HEK293 (cell line): ENCODE results near the gene TMC2.
A peak's percentile ranks its signal among the peaks of the same experiment; 100 is the strongest.

Source experiments
- BCL11B ChIP-seq: fragments of 450-650 bp; formaldehyde crosslinking; IDR thresholded peaks from 2 replicates; pipeline ENCODE4 v1.5.1; 2016; ENCODE audit warnings: low read depth, missing biosample characterization, missing genetic modification characterization
- GLIS1 ChIP-seq: fragments of 450-650 bp; formaldehyde crosslinking; IDR thresholded peaks from 2 replicates; pipeline ENCODE4 v1.5.1; 2016; ENCODE audit warnings: missing biosample characterization, missing genetic modification characterization
- GLIS2 ChIP-seq: fragments of 450-650 bp; formaldehyde crosslinking; IDR thresholded peaks from 2 replicates; pipeline ENCODE4 v1.5.1; 2016; ENCODE audit warnings: missing biosample characterization, missing genetic modification characterization
- SP2 ChIP-seq: fragments of 450-650 bp; formaldehyde crosslinking; IDR thresholded peaks from 2 replicates; pipeline ENCODE4 v1.5.1; 2016; ENCODE audit warnings: missing biosample characterization, missing genetic modification characterization
- ZBTB7A ChIP-seq: fragments of 450-650 bp; formaldehyde crosslinking; IDR thresholded peaks from 2 replicates; pipeline ENCODE4 v1.5.1; 2016; ENCODE audit warnings: low read depth, missing biosample characterization, missing genetic modification characterization
- ZFP37 ChIP-seq: fragments of 450-650 bp; formaldehyde crosslinking; IDR thresholded peaks from 2 replicates; pipeline ENCODE4 v1.5.1; 2016; ENCODE audit warnings: missing biosample characterization, missing genetic modification characterization
- ZFP69B ChIP-seq: fragments of 450-650 bp; formaldehyde crosslinking; IDR thresholded peaks from 2 replicates; pipeline ENCODE4 v1.5.1; 2016; ENCODE audit warnings: missing biosample characterization, missing genetic modification characterization
- ZNF223 ChIP-seq: fragments of 450-650 bp; formaldehyde crosslinking; IDR thresholded peaks from 2 replicates; pipeline ENCODE4 v1.5.1; 2016; ENCODE audit warnings: missing biosample characterization, missing genetic modification characterization
- ZNF292 ChIP-seq: fragments of 450-650 bp; formaldehyde crosslinking; IDR thresholded peaks from 2 replicates; pipeline ENCODE4 v1.5.1; 2016; ENCODE audit warnings: low read depth, missing biosample characterization, missing genetic modification characterization, borderline replicate concordance
- ZNF394 ChIP-seq: fragments of 450-650 bp; formaldehyde crosslinking; IDR thresholded peaks from 2 replicates; pipeline ENCODE4 v1.5.1; 2016; ENCODE audit warnings: missing biosample characterization, missing genetic modification characterization, mild to moderate bottlenecking, moderate library complexity, borderline replicate concordance
- ZNF529 ChIP-seq: fragments of 450-650 bp; formaldehyde crosslinking; IDR thresholded peaks from 2 replicates; pipeline ENCODE4 v1.5.1; 2017; ENCODE audit warnings: missing genetic modification characterization, missing biosample characterization; ENCODE audit not compliant: insufficient replicate concordance
- ZNF530 ChIP-seq: fragments of 450-650 bp; formaldehyde crosslinking; IDR thresholded peaks from 2 replicates; pipeline ENCODE4 v1.5.1; 2016; ENCODE audit warnings: low read depth, missing biosample characterization, missing genetic modification characterization
- ZNF544 ChIP-seq: fragments of 450-650 bp; formaldehyde crosslinking; IDR thresholded peaks from 2 replicates; pipeline ENCODE4 v1.5.0; 2017; ENCODE audit warnings: missing biosample characterization, missing genetic modification characterization
- ZNF561 ChIP-seq: fragments of 450-650 bp; IDR thresholded peaks from 2 replicates; pipeline ENCODE4 v1.5.1; 2018; ENCODE audit warnings: missing biosample characterization, missing genetic modification characterization, borderline replicate concordance
- ZNF596 ChIP-seq: fragments of 450-650 bp; IDR thresholded peaks from 2 replicates; pipeline ENCODE4 v1.5.0; 2018; ENCODE audit warnings: missing biosample characterization, mild to moderate bottlenecking, missing genetic modification characterization, moderate library complexity
- ZNF626 ChIP-seq: fragments of 450-650 bp; sonication (Bioruptor Pico); formaldehyde crosslinking; IDR thresholded peaks from 2 replicates; pipeline ENCODE4 v1.5.1; 2018; ENCODE audit warnings: missing biosample characterization, missing genetic modification characterization, inconsistent platforms
- ZNF670 ChIP-seq: fragments of 450-650 bp; formaldehyde crosslinking; IDR thresholded peaks from 2 replicates; pipeline ENCODE4 v1.5.1; 2016; ENCODE audit warnings: missing biosample characterization, missing genetic modification characterization, low read depth
- ZNF747 ChIP-seq: fragments of 450-650 bp; formaldehyde crosslinking; IDR thresholded peaks from 2 replicates; pipeline ENCODE4 v1.5.1; 2016; ENCODE audit warnings: missing biosample characterization, missing genetic modification characterization
- ZNF768 ChIP-seq: fragments of 450-650 bp; formaldehyde crosslinking; IDR thresholded peaks from 2 replicates; pipeline ENCODE4 v1.5.1; 2018; ENCODE audit warnings: missing biosample characterization, mild to moderate bottlenecking, missing genetic modification characterization
- ZNF830 ChIP-seq: fragments of 450-650 bp; IDR thresholded peaks from 2 replicates; pipeline ENCODE4 v1.5.0; 2018; ENCODE audit warnings: missing biosample characterization, missing genetic modification characterization, low read depth, mild to moderate bottlenecking, moderate library complexity
- ZSCAN30 ChIP-seq: fragments of 450-650 bp; IDR thresholded peaks from 2 replicates; pipeline ENCODE4 v1.5.1; 2018; ENCODE audit warnings: missing biosample characterization, mild to moderate bottlenecking, missing genetic modification characterization, moderate library complexity
- TF ChIP-seq, protein P1 (sequence below): fragments of 450-650 bp; formaldehyde crosslinking; IDR thresholded peaks from 2 replicates; pipeline ENCODE4 v1.5.1; 2016; ENCODE audit warnings: missing biosample characterization, missing genetic modification characterization
- TF ChIP-seq, protein P2 (sequence below): fragments of 450-650 bp; formaldehyde crosslinking; IDR thresholded peaks from 2 replicates; pipeline ENCODE4 v1.5.1; 2016; ENCODE audit warnings: missing biosample characterization, missing genetic modification characterization
- TF ChIP-seq, protein P3 (sequence below): fragments of 450-650 bp; formaldehyde crosslinking; IDR thresholded peaks from 2 replicates; pipeline ENCODE4 v1.5.1; 2016; ENCODE audit warnings: missing biosample characterization, missing genetic modification characterization
- TF ChIP-seq, protein P4 (sequence below): fragments of 450-650 bp; formaldehyde crosslinking; IDR thresholded peaks from 2 replicates; pipeline ENCODE4 v1.5.1; 2016; ENCODE audit warnings: missing biosample characterization, missing genetic modification characterization
- TF ChIP-seq, protein P5 (sequence below): fragments of 450-650 bp; formaldehyde crosslinking; IDR thresholded peaks from 2 replicates; pipeline ENCODE4 v1.5.1; 2016; ENCODE audit warnings: missing biosample characterization, missing genetic modification characterization
- TF ChIP-seq, protein P6 (sequence below): fragments of 450-650 bp; formaldehyde crosslinking; IDR thresholded peaks from 2 replicates; pipeline ENCODE4 v1.5.1; 2017; ENCODE audit warnings: missing biosample characterization, missing genetic modification characterization
- TF ChIP-seq, protein P7 (sequence below): fragments of 450-650 bp; formaldehyde crosslinking; IDR thresholded peaks from 2 replicates; pipeline ENCODE4 v1.5.1; 2016; ENCODE audit warnings: missing biosample characterization, missing genetic modification characterization

TMC2 gene

DNA sequence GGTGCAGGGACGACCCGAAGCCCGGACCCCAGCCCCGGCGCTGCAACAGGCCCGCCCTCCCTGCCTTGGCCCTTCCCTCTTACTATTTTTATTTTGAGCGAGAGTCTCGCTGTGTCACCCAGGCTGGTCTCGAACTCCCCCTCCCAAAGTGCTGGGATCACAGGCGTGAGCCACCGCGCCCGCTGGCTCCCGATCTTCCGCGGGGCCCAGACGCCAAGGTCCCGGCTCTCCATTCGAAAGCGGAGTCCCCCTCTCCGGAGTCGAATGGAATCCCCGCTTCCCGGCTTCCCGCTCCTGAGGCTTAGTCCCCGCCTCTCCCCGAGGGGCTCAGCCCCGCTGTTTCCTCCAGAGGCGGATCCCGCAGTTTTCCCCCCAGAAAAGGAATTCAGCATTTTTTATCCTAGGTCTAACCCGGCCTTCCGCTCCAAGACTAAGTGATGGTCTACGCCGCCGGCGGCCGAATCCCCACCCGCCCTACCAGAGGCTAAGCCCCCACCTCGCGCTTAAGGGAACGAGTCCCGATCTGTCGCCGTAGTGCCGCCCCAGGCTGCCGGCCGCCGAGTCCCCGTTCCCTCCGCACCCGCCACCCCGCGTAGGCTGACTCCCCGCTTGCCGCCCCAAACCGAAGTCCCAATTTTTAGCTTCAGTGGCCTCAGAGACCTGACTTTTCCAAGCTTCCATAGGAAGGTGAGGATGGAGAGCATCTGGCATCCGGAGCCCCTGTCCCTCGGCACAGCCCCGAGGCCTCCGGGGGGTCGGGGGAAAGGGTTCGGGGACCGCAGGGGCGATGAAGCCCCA lies 11.5 kb upstream of the TMC2 start (continued):
- TF ChIP-seq, protein P1, sequence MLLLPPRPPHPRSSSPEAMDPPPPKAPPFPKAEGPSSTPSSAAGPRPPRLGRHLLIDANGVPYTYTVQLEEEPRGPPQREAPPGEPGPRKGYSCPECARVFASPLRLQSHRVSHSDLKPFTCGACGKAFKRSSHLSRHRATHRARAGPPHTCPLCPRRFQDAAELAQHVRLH (tag by site-specific recombination), result no peak
- TF ChIP-seq ZNF223 (tag by site-specific recombination) (no peak), GLIS1 (tag by site-specific recombination) (peak; percentile 14; the same call in 1 of the 2 replicates), ZNF747 (no peak), ZNF292 (tag by site-specific recombination) (no peak), ZNF544 (no peak), ZNF768 (no peak), BCL11B (tag by site-specific recombination) (no peak), ZNF529 (no peak), GLIS2 (tag by site-specific recombination) (peak; percentile 45), ZFP69B (tag by site-specific recombination) (peak; percentile 54; the same call in 1 of the 2 replicates), ZNF596 (tag by site-specific recombination) (no peak), ZFP37 (tag by site-specific recombination) (peak; percentile 83; the same call in 1 of the 2 replicates), ZNF626 (tag by site-specific recombination) (no peak), ZSCAN30 (tag by site-specific recombination) (no peak), SP2 (tag by site-specific recombination) (peak; percentile 65), ZNF530 (no peak), ZNF830 (tag by site-specific recombination) (no peak), ZNF670 (tag by site-specific recombination) (no peak), ZBTB7A (tag by site-specific recombination) (peak; percentile 11; the same call in 1 of the 2 replicates), ZNF561 (tag by site-specific recombination) (no peak; the same call in 1 of the 2 replicates), ZNF394 (tag by site-specific recombination) (no peak)
- TF ChIP-seq, protein P2, sequence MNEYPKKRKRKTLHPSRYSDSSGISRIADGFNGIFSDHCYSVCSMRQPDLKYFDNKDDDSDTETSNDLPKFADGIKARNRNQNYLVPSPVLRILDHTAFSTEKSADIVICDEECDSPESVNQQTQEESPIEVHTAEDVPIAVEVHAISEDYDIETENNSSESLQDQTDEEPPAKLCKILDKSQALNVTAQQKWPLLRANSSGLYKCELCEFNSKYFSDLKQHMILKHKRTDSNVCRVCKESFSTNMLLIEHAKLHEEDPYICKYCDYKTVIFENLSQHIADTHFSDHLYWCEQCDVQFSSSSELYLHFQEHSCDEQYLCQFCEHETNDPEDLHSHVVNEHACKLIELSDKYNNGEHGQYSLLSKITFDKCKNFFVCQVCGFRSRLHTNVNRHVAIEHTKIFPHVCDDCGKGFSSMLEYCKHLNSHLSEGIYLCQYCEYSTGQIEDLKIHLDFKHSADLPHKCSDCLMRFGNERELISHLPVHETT (tag by site-specific recombination), result no peak
- TF ChIP-seq, protein P3, sequence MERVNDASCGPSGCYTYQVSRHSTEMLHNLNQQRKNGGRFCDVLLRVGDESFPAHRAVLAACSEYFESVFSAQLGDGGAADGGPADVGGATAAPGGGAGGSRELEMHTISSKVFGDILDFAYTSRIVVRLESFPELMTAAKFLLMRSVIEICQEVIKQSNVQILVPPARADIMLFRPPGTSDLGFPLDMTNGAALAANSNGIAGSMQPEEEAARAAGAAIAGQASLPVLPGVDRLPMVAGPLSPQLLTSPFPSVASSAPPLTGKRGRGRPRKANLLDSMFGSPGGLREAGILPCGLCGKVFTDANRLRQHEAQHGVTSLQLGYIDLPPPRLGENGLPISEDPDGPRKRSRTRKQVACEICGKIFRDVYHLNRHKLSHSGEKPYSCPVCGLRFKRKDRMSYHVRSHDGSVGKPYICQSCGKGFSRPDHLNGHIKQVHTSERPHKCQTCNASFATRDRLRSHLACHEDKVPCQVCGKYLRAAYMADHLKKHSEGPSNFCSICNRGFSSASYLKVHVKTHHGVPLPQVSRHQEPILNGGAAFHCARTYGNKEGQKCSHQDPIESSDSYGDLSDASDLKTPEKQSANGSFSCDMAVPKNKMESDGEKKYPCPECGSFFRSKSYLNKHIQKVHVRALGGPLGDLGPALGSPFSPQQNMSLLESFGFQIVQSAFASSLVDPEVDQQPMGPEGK, result peak; percentile 13; the same call in 1 of the 2 replicates
- TF ChIP-seq, protein P4, sequence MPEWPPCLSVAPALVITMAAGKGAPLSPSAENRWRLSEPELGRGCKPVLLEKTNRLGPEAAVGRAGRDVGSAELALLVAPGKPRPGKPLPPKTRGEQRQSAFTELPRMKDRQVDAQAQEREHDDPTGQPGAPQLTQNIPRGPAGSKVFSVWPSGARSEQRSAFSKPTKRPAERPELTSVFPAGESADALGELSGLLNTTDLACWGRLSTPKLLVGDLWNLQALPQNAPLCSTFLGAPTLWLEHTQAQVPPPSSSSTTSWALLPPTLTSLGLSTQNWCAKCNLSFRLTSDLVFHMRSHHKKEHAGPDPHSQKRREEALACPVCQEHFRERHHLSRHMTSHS, result no peak
- TF ChIP-seq, protein P5, sequence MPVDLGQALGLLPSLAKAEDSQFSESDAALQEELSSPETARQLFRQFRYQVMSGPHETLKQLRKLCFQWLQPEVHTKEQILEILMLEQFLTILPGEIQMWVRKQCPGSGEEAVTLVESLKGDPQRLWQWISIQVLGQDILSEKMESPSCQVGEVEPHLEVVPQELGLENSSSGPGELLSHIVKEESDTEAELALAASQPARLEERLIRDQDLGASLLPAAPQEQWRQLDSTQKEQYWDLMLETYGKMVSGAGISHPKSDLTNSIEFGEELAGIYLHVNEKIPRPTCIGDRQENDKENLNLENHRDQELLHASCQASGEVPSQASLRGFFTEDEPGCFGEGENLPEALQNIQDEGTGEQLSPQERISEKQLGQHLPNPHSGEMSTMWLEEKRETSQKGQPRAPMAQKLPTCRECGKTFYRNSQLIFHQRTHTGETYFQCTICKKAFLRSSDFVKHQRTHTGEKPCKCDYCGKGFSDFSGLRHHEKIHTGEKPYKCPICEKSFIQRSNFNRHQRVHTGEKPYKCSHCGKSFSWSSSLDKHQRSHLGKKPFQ (tag by site-specific recombination), result no peak
- TF ChIP-seq, protein P6, sequence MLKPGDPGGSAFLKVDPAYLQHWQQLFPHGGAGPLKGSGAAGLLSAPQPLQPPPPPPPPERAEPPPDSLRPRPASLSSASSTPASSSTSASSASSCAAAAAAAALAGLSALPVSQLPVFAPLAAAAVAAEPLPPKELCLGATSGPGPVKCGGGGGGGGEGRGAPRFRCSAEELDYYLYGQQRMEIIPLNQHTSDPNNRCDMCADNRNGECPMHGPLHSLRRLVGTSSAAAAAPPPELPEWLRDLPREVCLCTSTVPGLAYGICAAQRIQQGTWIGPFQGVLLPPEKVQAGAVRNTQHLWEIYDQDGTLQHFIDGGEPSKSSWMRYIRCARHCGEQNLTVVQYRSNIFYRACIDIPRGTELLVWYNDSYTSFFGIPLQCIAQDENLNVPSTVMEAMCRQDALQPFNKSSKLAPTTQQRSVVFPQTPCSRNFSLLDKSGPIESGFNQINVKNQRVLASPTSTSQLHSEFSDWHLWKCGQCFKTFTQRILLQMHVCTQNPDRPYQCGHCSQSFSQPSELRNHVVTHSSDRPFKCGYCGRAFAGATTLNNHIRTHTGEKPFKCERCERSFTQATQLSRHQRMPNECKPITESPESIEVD, result no peak
- TF ChIP-seq, protein P7, sequence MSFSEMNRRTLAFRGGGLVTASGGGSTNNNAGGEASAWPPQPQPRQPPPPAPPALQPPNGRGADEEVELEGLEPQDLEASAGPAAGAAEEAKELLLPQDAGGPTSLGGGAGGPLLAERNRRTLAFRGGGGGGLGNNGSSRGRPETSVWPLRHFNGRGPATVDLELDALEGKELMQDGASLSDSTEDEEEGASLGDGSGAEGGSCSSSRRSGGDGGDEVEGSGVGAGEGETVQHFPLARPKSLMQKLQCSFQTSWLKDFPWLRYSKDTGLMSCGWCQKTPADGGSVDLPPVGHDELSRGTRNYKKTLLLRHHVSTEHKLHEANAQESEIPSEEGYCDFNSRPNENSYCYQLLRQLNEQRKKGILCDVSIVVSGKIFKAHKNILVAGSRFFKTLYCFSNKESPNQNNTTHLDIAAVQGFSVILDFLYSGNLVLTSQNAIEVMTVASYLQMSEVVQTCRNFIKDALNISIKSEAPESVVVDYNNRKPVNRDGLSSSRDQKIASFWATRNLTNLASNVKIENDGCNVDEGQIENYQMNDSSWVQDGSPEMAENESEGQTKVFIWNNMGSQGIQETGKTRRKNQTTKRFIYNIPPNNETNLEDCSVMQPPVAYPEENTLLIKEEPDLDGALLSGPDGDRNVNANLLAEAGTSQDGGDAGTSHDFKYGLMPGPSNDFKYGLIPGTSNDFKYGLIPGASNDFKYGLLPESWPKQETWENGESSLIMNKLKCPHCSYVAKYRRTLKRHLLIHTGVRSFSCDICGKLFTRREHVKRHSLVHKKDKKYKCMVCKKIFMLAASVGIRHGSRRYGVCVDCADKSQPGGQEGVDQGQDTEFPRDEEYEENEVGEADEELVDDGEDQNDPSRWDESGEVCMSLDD (tag by site-specific recombination), result no peak
